ENCODE data around the gene SNX14. TPM values are rescaled to one million over a fixed set of nuclear protein-coding genes. Genes with fewer than 3 reads are reported as not detected.

The SNX14 gene
- total and polyA plus RNA-seq, 2 of the 13 experiments (the other 11 are each of a cell fraction or from before 2014, with no cell fraction given), result 83.5 to 112 TPM

DNA sequence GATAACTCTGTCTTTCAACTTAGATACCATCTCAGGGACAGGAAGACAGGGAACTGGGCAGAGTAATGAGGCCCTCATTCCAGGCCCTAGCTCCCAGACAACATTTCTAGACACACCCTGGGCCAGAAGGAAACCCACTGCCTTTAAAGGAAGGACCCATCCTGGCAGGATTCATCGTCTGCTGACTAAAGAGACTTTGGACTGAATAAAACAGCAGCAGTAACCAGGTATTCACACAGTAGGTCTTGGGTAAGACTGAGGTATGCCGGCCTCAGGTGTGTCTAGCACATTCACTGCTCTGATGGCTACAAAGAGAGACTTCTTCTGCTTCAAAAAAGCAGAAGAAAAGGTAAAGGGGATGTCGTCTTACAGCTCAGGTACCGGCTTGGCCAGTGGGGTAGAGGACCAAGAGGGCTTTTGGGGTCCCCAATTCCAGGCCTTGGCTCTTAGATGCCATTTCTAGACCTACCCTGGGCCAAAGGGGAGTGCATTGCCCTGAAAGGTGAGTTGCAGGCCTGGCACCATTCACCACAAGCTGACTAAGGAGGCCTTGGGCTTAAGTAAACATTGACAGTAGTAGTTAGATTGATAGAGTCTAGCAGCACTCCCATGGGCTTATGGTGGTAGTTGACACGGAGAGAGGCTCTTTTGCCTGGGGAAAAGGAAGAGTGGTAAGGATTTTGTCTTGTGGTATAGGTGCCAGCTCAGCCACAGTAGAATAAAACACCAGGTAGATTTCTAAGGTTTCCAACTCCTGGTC, 13.4 kb downstream of the SNX14 start (continued):
- TF ChIP-seq, protein P1, sequence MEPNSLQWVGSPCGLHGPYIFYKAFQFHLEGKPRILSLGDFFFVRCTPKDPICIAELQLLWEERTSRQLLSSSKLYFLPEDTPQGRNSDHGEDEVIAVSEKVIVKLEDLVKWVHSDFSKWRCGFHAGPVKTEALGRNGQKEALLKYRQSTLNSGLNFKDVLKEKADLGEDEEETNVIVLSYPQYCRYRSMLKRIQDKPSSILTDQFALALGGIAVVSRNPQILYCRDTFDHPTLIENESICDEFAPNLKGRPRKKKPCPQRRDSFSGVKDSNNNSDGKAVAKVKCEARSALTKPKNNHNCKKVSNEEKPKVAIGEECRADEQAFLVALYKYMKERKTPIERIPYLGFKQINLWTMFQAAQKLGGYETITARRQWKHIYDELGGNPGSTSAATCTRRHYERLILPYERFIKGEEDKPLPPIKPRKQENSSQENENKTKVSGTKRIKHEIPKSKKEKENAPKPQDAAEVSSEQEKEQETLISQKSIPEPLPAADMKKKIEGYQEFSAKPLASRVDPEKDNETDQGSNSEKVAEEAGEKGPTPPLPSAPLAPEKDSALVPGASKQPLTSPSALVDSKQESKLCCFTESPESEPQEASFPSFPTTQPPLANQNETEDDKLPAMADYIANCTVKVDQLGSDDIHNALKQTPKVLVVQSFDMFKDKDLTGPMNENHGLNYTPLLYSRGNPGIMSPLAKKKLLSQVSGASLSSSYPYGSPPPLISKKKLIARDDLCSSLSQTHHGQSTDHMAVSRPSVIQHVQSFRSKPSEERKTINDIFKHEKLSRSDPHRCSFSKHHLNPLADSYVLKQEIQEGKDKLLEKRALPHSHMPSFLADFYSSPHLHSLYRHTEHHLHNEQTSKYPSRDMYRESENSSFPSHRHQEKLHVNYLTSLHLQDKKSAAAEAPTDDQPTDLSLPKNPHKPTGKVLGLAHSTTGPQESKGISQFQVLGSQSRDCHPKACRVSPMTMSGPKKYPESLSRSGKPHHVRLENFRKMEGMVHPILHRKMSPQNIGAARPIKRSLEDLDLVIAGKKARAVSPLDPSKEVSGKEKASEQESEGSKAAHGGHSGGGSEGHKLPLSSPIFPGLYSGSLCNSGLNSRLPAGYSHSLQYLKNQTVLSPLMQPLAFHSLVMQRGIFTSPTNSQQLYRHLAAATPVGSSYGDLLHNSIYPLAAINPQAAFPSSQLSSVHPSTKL (CRISPR knock-in tag; IDR thresholded peaks at IDR 0.05), result 0 out of 2 replicates have a peak, but pooled peaks have one; percentile 3
- TF ChIP-seq FOXA1 (IDR thresholded peaks at IDR 0.05) (no peak), FOXA1 (CRISPR knock-in tag; IDR thresholded peaks at IDR 0.05) (peak; percentile 93), ZNF543 (CRISPR knock-in tag; IDR thresholded peaks at IDR 0.05) (no peak), SOX13 (IDR thresholded peaks at IDR 0.05) (no peak), SOX13 (CRISPR knock-in tag; conservative IDR thresholded peaks at IDR 0.05 in 1 of 2, IDR thresholded peaks at IDR 0.05 in 1 of 2) (no peak), ZNF644 (CRISPR knock-in tag; IDR thresholded peaks at IDR 0.05; ENCODE audit: low read depth) (peak; percentile 56; the same call in 1 of the 2 replicates), MAFF (IDR thresholded peaks at IDR 0.05; ENCODE audit: low read depth, low read length) (0 out of 2 replicates have a peak, but pooled peaks have one; percentile 2), ASH2L (IDR thresholded peaks at IDR 0.05; ENCODE audit: insufficient read length, low read depth, low read length) (peak; percentile 27)
- TF ChIP-seq, protein P2, sequence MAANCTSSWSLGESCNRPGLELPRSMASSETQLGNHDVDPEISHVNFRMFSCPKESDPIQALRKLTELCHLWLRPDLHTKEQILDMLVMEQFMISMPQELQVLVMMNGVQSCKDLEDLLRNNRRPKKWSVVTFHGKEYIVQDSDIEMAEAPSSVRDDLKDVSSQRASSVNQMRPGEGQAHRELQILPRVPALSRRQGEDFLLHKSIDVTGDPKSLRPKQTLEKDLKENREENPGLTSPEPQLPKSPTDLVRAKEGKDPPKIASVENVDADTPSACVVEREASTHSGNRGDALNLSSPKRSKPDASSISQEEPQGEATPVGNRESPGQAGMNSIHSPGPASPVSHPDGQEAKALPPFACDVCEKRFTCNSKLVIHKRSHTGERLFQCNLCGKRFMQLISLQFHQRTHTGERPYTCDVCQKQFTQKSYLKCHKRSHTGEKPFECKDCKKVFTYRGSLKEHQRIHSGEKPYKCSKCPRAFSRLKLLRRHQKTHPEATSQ (CRISPR knock-in tag; IDR thresholded peaks at IDR 0.05; ENCODE audit: borderline replicate concordance), result no peak
- TF ChIP-seq, protein P3, sequence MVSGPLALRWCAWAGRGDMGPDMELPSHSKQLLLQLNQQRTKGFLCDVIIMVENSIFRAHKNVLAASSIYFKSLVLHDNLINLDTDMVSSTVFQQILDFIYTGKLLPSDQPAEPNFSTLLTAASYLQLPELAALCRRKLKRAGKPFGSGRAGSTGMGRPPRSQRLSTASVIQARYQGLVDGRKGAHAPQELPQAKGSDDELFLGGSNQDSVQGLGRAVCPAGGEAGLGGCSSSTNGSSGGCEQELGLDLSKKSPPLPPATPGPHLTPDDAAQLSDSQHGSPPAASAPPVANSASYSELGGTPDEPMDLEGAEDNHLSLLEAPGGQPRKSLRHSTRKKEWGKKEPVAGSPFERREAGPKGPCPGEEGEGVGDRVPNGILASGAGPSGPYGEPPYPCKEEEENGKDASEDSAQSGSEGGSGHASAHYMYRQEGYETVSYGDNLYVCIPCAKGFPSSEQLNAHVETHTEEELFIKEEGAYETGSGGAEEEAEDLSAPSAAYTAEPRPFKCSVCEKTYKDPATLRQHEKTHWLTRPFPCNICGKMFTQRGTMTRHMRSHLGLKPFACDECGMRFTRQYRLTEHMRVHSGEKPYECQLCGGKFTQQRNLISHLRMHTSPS (CRISPR knock-in tag; IDR thresholded peaks at IDR 0.05; ENCODE audit: low read depth), result peak; percentile 53; the same call in 1 of the 2 replicates

Data from HepG2 (cell line).